Dendritic cell treated with granulocyte-macrophage colony-stimulating factor and Interleukin-4, amounts not matched to agents 40 ng/mL and 50 ng/mL, for 4 days (primary cell): ENCODE measurements around the gene ADAMTS8.

Experiments used
- H3K27ac Mint-ChIP-seq: one replicate; pipeline ENCODE4 v1.8.0; 2022; ENCODE audit warnings: mild to moderate bottlenecking, mixed read lengths
- H3K27me3 Mint-ChIP-seq: one replicate; pipeline ENCODE4 v1.8.0; 2022; ENCODE audit warnings: mild to moderate bottlenecking, mixed read lengths
- H3K36me3 Mint-ChIP-seq: one replicate; pipeline ENCODE4 v1.8.0; 2022; ENCODE audit warnings: low read depth, mixed read lengths
- H3K4me1 Mint-ChIP-seq: one replicate; pipeline ENCODE4 v1.8.0; 2022; ENCODE audit warnings: low read depth, mixed read lengths
- H3K4me3 Mint-ChIP-seq: one replicate; pipeline ENCODE4 v1.8.0; 2022; ENCODE audit warnings: mild to moderate bottlenecking, moderate library complexity, mixed read lengths
- H3K9me3 Mint-ChIP-seq: one replicate; pipeline ENCODE4 v1.8.0; 2022; ENCODE audit warnings: mixed read lengths
- intact Hi-C: fragments of 100-400 bp; cut with micrococcal nuclease; formaldehyde crosslinking; loops from one replicate; pipeline ENCODE4 v1.15.0; 2022

ADAMTS8 gene

DNA sequence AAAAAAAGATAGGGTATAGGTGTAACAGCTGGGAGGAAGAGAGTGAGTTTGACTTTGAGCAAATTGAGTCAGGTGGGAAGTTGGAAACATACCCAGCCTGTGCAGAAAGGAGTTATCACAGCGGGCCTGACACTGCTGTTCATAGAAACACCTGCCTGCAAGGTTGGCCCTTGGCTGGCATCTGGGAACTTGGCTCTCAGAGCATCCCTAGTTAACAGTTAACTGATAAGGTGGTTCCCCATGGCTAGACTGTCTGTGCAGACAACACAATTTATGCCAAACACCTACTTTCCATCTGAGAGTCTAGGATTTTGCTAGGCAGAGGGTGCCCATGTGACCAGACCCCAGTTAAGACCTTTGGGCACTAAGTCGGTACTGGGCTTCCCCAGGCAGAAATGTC, 31.4 kb downstream of the ADAMTS8 start:
- H3K4me1 Mint-ChIP-seq, result peaks cover 27% of the 10 kb centered on the region
- no peak overlapping the region for H3K27ac Mint-ChIP-seq

GRCh38 chr11:130394615-130395014, 33.8 kb downstream of the ADAMTS8 start:
- Mint-ChIP-seq H3K27ac (no peak overlapping the region), H3K4me3 (no peak overlapping the region), H3K4me1 (peaks cover 8% of the 10 kb centered on the region), H3K9me3 (no peaks in the 10 kb centered on the region), H3K36me3 (no peaks in the 10 kb centered on the region), H3K27me3 (peaks cover 27% of the 10 kb centered on the region)
- intact Hi-C loops, result no loop called here

More for the DNA sequence above, 31.4 kb downstream of the ADAMTS8 start:
- Mint-ChIP-seq H3K4me3 (no peak overlapping the region), H3K27me3 (peaks cover 29% of the 10 kb centered on the region), H3K36me3 (no peaks in the 10 kb centered on the region), H3K9me3 (no peaks in the 10 kb centered on the region)
- intact Hi-C loops, result no loop called here

DNA sequence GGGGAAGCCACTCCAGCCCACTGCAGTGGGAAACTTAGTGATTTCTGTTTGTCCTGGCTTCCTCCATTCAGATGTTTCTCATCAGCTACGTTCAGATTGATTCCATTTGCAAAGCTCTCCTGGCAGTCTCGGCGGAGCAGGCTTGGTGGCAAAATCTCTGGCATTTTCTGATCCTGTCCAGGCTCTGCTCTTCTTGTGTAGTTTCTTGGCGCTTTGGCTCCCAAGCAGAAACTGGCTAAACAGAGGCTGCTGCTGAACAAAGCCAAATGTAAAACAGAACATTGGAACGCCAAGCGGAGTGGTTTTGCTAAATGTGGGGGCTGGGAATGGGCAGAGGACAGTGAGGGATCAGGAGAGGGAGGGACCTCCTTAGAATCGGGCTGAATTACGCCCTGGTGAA, 36.7 kb downstream of the ADAMTS8 start:
- H3K4me1 Mint-ChIP-seq, result no peaks in the 10 kb centered on the region
- H3K9me3 Mint-ChIP-seq, result no peaks in the 10 kb centered on the region
- H3K27ac Mint-ChIP-seq, result no peak overlapping the region
- no peak overlapping the region for H3K4me3 Mint-ChIP-seq
- H3K27me3 Mint-ChIP-seq, result peaks cover 18% of the 10 kb centered on the region
- intact Hi-C loops, result no loop called here
- no peaks in the 10 kb centered on the region for H3K36me3 Mint-ChIP-seq

GRCh38 chr11:130390071-130390758, 38.2 kb downstream of the ADAMTS8 start:
- intact Hi-C loops, result no loop called here
- Mint-ChIP-seq H3K36me3 (no peaks in the 10 kb centered on the region), H3K27ac (no peak overlapping the region), H3K27me3 (peaks cover 15% of the 10 kb centered on the region), H3K4me1 (no peaks in the 10 kb centered on the region), H3K9me3 (no peaks in the 10 kb centered on the region), H3K4me3 (no peak overlapping the region)

DNA sequence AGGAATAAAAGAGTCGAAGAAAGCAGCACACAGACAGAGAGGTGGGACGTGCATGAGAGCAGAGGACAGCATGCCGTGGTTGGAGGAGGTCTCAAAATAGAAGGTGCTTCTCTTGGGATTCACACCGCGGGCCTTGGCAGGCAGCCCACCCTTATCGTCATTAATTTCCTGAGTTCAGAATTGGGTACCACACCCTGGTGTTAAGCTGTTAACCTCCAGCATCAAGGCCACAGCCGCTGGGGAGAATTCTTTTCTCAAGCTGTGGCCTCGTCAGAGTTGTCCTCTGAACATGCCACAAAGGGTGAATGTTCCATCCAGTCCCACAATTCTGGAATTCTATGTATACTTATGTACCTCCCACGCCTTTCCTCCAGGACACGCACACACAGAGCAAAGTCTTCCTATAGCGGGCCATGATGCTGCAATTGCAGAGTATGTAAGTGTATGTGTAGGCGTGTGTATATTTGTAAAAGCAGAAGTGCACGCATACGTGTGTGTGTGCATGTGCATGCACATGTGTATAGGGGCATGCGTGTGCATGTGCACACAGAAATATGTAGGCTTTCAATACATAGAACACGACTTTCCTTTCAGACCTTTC, 39.0 kb downstream of the ADAMTS8 start:
- Mint-ChIP-seq H3K27ac (no peak overlapping the region), H3K4me3 (no peak overlapping the region), H3K9me3 (no peaks in the 10 kb centered on the region), H3K27me3 (peaks cover 20% of the 10 kb centered on the region), H3K4me1 (no peaks in the 10 kb centered on the region), H3K36me3 (no peaks in the 10 kb centered on the region)
- intact Hi-C loops, result no loop called here

- intact Hi-C loops, result no loop called here
- Mint-ChIP-seq H3K36me3 (no peaks in the 10 kb centered on the region), H3K27me3 (peaks cover 19% of the 10 kb centered on the region), H3K4me1 (no peaks in the 10 kb centered on the region), H3K4me3 (no peak overlapping the region), H3K9me3 (no peaks in the 10 kb centered on the region), H3K27ac (no peak overlapping the region)
These were observed 39.7 kb downstream of the ADAMTS8 start for GRCh38 chr11:130388607-130389205.

DNA sequence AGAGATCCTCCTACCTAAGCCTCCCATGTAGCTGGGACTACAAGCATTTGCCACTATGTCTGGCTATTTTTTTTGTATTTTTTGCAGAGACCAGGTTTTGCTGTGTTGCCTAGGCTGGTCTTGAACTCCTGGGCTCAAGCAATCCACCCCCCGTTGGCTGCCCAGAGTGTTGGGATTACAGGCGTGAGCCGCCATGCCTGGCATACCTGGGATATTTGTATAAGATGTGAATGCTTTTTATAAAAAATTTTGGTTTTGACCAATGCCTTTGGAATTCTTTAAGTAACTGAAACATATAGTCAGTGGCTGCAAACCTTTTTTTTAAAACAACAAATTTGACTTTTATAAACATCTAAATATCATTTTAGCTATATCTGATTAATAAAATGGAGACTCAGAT, 42.4 kb downstream of the ADAMTS8 start:
- Mint-ChIP-seq H3K36me3 (no peaks in the 10 kb centered on the region), H3K27me3 (peaks cover 22% of the 10 kb centered on the region)
- intact Hi-C loops, result no loop called here

GRCh38 chr11:130383344-130384211, 44.8 kb downstream of the ADAMTS8 start:
- H3K9me3 Mint-ChIP-seq, result no peaks in the 10 kb centered on the region
- peaks cover 31% of the 10 kb centered on the region for H3K27me3 Mint-ChIP-seq
- no peak overlapping the region for H3K27ac Mint-ChIP-seq
- intact Hi-C loops, result no loop called here
- H3K4me3 Mint-ChIP-seq, result no peak overlapping the region
- no peaks in the 10 kb centered on the region for H3K4me1 Mint-ChIP-seq
- H3K36me3 Mint-ChIP-seq, result no peaks in the 10 kb centered on the region

More for the DNA sequence above, 42.4 kb downstream of the ADAMTS8 start:
- Mint-ChIP-seq H3K27ac (no peak overlapping the region), H3K9me3 (no peaks in the 10 kb centered on the region), H3K4me1 (no peaks in the 10 kb centered on the region), H3K4me3 (no peak overlapping the region)

- Mint-ChIP-seq H3K4me3 (no peak overlapping the region), H3K27me3 (peaks cover 35% of the 10 kb centered on the region)
- intact Hi-C loops, result no loop called here
These were observed 47.1 kb downstream of the ADAMTS8 start for GRCh38 chr11:130381317-130381716.

DNA sequence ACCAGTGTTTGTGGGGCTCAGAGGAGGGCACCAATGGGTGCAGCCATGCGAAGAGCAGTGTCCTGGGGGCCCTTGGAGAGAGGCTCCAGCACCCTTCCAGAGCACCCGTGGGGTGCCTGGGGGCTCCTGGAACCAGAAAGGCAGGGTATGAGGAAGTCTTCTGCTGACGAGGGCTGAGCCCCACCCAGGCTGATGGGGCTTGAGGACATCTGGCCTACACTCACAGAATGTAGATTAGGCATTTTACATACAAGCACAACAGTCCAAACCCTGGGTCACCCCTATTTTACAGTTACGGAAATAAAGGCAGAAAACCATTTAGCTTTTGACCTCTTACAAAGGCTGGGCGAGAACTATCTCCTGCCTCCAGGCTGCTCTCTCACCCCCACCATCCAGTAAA, 47.6 kb downstream of the ADAMTS8 start:
- Mint-ChIP-seq H3K27me3 (peaks cover 33% of the 10 kb centered on the region), H3K36me3 (no peaks in the 10 kb centered on the region), H3K4me3 (no peak overlapping the region), H3K4me1 (no peaks in the 10 kb centered on the region), H3K9me3 (no peaks in the 10 kb centered on the region), H3K27ac (no peak overlapping the region)
- intact Hi-C loops, result no loop called here

More at GRCh38 chr11:130381317-130381716, 47.1 kb downstream of the ADAMTS8 start:
- H3K4me1 Mint-ChIP-seq, result no peaks in the 10 kb centered on the region
- H3K9me3 Mint-ChIP-seq, result no peaks in the 10 kb centered on the region
- H3K36me3 Mint-ChIP-seq, result no peaks in the 10 kb centered on the region
- H3K27ac Mint-ChIP-seq, result no peak overlapping the region

GRCh38 chr11:130379276-130379675, 49.1 kb downstream of the ADAMTS8 start:
- Mint-ChIP-seq H3K9me3 (no peaks in the 10 kb centered on the region), H3K4me3 (no peak overlapping the region), H3K4me1 (no peaks in the 10 kb centered on the region), H3K36me3 (no peaks in the 10 kb centered on the region), H3K27me3 (peaks cover 29% of the 10 kb centered on the region), H3K27ac (no peak overlapping the region)
- intact Hi-C loops, result no loop called here

- H3K27me3 Mint-ChIP-seq, result peaks cover 3% of the 10 kb centered on the region
- H3K9me3 Mint-ChIP-seq, result no peaks in the 10 kb centered on the region
- H3K36me3 Mint-ChIP-seq, result no peaks in the 10 kb centered on the region
- intact Hi-C loops, result no loop called here
- H3K27ac Mint-ChIP-seq, result no peak overlapping the region
- no peak overlapping the region for H3K4me3 Mint-ChIP-seq
- H3K4me1 Mint-ChIP-seq, result no peaks in the 10 kb centered on the region
These were observed 57.4 kb downstream of the ADAMTS8 start for GRCh38 chr11:130370845-130371590.

DNA sequence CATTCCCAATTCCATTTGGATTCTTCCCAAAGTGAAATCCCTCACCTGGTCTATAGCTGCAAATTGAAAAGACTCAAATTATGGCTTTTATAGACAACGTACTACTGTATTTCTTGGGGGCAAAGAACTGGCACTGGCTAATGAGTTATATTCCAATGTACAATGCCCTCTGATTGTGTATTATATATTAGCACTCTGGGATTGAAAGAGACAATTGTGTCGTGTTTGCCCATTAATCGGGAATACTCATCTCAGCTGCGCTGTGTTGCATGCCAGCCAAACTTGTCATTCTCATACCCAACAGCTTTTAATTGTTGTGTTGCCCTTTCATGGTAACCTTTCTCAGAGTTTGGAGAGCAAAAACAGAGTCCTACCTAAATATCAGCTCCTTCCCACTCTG, 58.7 kb downstream of the ADAMTS8 start:
- Mint-ChIP-seq H3K36me3 (no peaks in the 10 kb centered on the region), H3K27me3 (peaks cover 2% of the 10 kb centered on the region), H3K4me1 (no peaks in the 10 kb centered on the region), H3K4me3 (no peak overlapping the region), H3K27ac (no peak overlapping the region), H3K9me3 (no peaks in the 10 kb centered on the region)
- intact Hi-C loops, result no loop called here
